Measurements from ENCODE around the gene KCNE1.

KCNE1 gene

DNA sequence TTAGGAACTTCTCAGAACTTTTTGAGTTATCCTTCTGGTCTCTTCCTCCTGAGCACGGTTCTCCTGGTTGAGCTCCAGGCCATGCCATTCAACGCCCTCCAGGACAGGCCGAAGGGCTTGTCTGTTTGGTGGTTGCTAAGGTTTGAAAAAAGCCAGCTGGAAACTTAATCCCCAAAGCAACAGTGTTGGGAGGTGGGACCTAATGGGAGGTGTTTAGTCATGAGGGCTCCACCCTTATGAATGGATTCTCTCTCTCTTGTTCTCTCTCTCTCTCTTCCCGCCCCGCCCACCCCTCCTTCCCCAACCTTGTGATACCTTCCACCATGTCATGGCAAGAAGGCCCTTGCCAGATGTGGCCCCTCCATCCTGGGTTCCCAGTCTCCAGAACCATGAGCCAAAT, 829 bp downstream of the KCNE1 start:
- DNase-seq (ENCODE audit: low spot score) (no peak), ATAC-seq (ENCODE audit: low read depth) (0 out of 3 replicates have a peak, but pooled peaks have one; percentile 44)
- Histone ChIP-seq H3K27me3 (ENCODE audit: insufficient read depth, poor library complexity, severe bottlenecking) (no peaks in the 10 kb centered on the region), H3K27ac (ENCODE audit: poor library complexity, severe bottlenecking) (no peak overlapping the region), H3K4me3 (ENCODE audit: severe bottlenecking) (no peak overlapping the region), H3K4me1 (ENCODE audit: insufficient read depth, poor library complexity, severe bottlenecking) (no peaks in the 10 kb centered on the region), H3K9me3 (ENCODE audit: severe bottlenecking) (no peaks in the 10 kb centered on the region), H3K36me3 (ENCODE audit: low read depth) (no peaks in the 10 kb centered on the region)
- TF ChIP-seq, protein P1, sequence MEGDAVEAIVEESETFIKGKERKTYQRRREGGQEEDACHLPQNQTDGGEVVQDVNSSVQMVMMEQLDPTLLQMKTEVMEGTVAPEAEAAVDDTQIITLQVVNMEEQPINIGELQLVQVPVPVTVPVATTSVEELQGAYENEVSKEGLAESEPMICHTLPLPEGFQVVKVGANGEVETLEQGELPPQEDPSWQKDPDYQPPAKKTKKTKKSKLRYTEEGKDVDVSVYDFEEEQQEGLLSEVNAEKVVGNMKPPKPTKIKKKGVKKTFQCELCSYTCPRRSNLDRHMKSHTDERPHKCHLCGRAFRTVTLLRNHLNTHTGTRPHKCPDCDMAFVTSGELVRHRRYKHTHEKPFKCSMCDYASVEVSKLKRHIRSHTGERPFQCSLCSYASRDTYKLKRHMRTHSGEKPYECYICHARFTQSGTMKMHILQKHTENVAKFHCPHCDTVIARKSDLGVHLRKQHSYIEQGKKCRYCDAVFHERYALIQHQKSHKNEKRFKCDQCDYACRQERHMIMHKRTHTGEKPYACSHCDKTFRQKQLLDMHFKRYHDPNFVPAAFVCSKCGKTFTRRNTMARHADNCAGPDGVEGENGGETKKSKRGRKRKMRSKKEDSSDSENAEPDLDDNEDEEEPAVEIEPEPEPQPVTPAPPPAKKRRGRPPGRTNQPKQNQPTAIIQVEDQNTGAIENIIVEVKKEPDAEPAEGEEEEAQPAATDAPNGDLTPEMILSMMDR (IDR thresholded peaks at IDR 0.05; ENCODE audit: poor library complexity, severe bottlenecking) = no peak

DNA sequence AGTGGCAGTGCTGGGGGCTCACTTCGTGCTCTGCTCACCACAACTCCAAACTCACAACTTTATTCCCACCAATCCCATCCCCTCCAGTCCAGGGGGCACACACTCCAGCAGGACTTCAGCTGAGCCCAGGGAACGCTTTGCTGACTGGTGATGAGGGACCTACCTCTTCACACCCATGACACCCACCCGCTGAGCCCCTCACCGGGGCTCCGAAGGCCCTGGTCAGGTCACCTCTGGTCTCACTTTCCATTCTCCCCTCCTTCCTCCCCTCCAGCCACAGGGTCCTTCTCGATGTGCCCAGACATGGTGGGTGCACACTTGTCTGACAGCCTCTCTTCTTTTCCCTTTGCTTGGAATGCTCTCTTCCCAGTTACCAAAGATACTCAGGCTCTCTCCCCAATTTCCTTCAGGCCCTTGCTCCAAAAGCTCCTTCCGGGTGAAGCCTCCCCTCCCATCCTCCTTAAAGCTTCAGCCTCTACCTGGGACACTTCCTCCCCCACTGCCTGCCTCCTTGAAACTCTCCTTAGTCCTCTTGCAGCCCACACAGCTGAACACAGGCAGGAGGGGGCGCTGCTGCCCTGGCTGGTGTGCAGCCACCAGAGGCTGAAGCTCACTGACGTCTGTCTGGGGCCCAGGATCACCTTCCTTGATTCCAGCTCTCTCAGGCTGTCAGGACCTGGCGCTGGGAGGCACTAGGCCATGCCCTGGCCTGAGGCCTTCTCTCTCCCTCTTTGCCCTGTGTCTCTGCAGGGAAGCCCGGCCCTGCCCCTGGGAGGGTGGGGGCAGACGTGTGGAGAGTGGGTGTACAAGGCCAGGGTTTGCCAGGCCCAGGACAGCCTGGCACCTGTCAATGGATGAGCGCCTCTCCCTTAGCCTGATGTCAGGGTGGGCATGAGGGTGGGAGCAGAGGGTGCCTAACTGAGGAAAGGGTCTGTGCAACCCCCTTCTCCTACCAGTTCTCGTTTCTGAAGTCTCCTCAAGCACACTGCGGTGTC, 1.6 kb downstream of the KCNE1 start:
- TF ChIP-seq, protein P1 (IDR thresholded peaks at IDR 0.05; ENCODE audit: poor library complexity, severe bottlenecking) = peak; percentile 37
- no peak overlapping the region for H3K27ac ChIP-seq (ENCODE audit: poor library complexity, severe bottlenecking)
- no peak for DNase-seq (ENCODE audit: low spot score)
- peak; percentile 54; the same call in 1 of the 3 replicates for ATAC-seq (ENCODE audit: low read depth)
- H3K27me3 ChIP-seq (ENCODE audit: insufficient read depth, poor library complexity, severe bottlenecking) = no peaks in the 10 kb centered on the region
- no peaks in the 10 kb centered on the region for H3K9me3 ChIP-seq (ENCODE audit: severe bottlenecking)
- no peaks in the 10 kb centered on the region for H3K4me1 ChIP-seq (ENCODE audit: insufficient read depth, poor library complexity, severe bottlenecking)
- H3K36me3 ChIP-seq (ENCODE audit: low read depth) = no peaks in the 10 kb centered on the region
- H3K4me3 ChIP-seq (ENCODE audit: severe bottlenecking) = no peak overlapping the region

DNA sequence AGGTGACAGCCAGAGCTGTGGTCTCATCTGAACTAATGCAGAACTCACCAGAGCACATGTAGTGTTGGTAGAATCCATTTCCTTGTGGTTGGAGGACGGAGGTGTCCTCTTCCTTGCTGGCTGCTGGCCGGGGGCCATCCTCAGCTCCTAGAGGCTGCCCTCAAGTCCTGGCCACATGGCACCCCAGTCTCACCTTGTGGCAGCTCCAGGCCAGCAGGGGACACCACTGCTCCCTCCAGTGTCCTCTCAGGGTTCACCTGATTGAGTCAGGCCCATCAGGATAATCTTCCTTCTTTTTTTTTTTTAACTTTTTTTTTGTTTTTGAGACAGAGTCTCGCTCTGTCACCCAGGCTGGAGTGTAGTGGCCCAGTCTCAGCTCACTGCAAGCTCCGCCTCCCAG, 2.9 kb downstream of the KCNE1 start:
- TF ChIP-seq, protein P1 (IDR thresholded peaks at IDR 0.05; ENCODE audit: poor library complexity, severe bottlenecking) = no peak
- Histone ChIP-seq H3K9me3 (ENCODE audit: severe bottlenecking) (no peaks in the 10 kb centered on the region), H3K27ac (ENCODE audit: poor library complexity, severe bottlenecking) (no peak overlapping the region), H3K4me3 (ENCODE audit: severe bottlenecking) (no peak overlapping the region), H3K36me3 (ENCODE audit: low read depth) (no peaks in the 10 kb centered on the region), H3K4me1 (ENCODE audit: insufficient read depth, poor library complexity, severe bottlenecking) (no peaks in the 10 kb centered on the region), H3K27me3 (ENCODE audit: insufficient read depth, poor library complexity, severe bottlenecking) (no peaks in the 10 kb centered on the region)
- ATAC-seq (ENCODE audit: low read depth) (no peak), DNase-seq (ENCODE audit: low spot score) (no peak)

DNA sequence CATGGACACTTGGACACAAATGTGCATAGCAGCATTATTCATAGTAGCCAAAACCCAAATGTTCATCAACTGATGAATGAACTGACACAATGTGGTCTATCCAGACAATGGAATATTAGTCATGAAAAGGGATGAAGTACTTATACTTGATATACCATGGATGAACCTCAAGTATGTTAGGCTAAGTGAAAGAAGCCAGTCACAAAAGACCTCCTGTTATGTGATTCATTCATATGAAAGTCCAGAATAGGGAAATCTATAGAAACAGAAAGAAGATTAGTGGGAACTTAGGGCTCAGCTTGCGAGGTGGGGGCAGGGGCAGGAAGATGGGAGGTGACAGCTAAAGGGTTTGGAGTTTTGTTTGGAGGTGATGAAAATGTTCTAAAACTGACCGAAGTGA, 7.4 kb downstream of the KCNE1 start:
- no peak overlapping the region for H3K4me3 ChIP-seq (ENCODE audit: severe bottlenecking)
- ATAC-seq (ENCODE audit: low read depth) (no peak), DNase-seq (ENCODE audit: low spot score) (no peak)
- TF ChIP-seq, protein P1 (IDR thresholded peaks at IDR 0.05; ENCODE audit: poor library complexity, severe bottlenecking) = no peak
- no peak overlapping the region for H3K27ac ChIP-seq (ENCODE audit: poor library complexity, severe bottlenecking)
- H3K9me3 ChIP-seq (ENCODE audit: severe bottlenecking) = no peaks in the 10 kb centered on the region
- H3K4me1 ChIP-seq (ENCODE audit: insufficient read depth, poor library complexity, severe bottlenecking) = no peaks in the 10 kb centered on the region
- H3K36me3 ChIP-seq (ENCODE audit: low read depth) = no peaks in the 10 kb centered on the region
- no peaks in the 10 kb centered on the region for H3K27me3 ChIP-seq (ENCODE audit: insufficient read depth, poor library complexity, severe bottlenecking)

Measured in RWPE2 (cell line).